ENCODE results near the gene SH3D19.

The SH3D19 gene

GRCh38 chr4:151242305-151242704, 83.1 kb downstream of the SH3D19 start:
- TF ChIP-seq POLR2AphosphoS5 (IDR thresholded peaks at IDR 0.05; ENCODE audit: low read depth, low read length), result no peak
- TF ChIP-seq FOXP2 (optimal IDR thresholded peaks at IDR 0.05; ENCODE audit: borderline replicate concordance, extremely low read depth, extremely low read length, insufficient read depth), result no peak
- no peak for TF ChIP-seq TAF1 (IDR thresholded peaks at IDR 0.05; ENCODE audit: borderline replicate concordance, insufficient read depth, low read length)
- TF ChIP-seq SIN3A (IDR thresholded peaks at IDR 0.05; ENCODE audit: borderline replicate concordance, insufficient read depth, low read length), result no peak
- no peak for TF ChIP-seq REST (IDR thresholded peaks at IDR 0.05; ENCODE audit: insufficient read depth in 1 of 2, low read depth in 2 of 2, low read length in 2 of 2)

DNA sequence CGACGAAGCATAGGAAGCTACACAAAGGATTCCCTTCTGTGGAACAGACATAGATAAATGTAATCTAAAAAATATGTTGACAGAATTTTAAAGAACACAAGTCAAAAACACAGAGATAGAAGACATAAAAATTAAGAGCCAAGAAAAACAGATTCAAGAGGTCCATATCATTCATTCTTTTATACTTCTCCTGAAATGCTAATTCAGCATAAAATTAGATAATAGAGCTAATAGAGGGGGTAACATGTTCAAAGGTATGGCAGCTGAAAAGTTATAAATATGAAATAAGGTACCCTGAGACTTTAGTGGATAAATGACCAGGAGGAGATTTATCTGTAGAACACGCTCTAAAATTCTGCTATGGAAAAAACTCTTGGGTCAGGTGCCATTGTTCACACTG, 85.8 kb downstream of the SH3D19 start:
- TF ChIP-seq REST (IDR thresholded peaks at IDR 0.05; ENCODE audit: insufficient read depth in 1 of 2, low read depth in 2 of 2, low read length in 2 of 2) (no peak), SIN3A (IDR thresholded peaks at IDR 0.05; ENCODE audit: borderline replicate concordance, insufficient read depth, low read length) (no peak), POLR2AphosphoS5 (IDR thresholded peaks at IDR 0.05; ENCODE audit: low read depth, low read length) (no peak), TAF1 (IDR thresholded peaks at IDR 0.05; ENCODE audit: borderline replicate concordance, insufficient read depth, low read length) (no peak), FOXP2 (optimal IDR thresholded peaks at IDR 0.05; ENCODE audit: borderline replicate concordance, extremely low read depth, extremely low read length, insufficient read depth) (no peak)

GRCh38 chr4:151238477-151238876, 86.9 kb downstream of the SH3D19 start:
- no peak for TF ChIP-seq REST (IDR thresholded peaks at IDR 0.05; ENCODE audit: insufficient read depth in 1 of 2, low read depth in 2 of 2, low read length in 2 of 2)
- TF ChIP-seq FOXP2 (optimal IDR thresholded peaks at IDR 0.05; ENCODE audit: borderline replicate concordance, extremely low read depth, extremely low read length, insufficient read depth), result no peak
- no peak for TF ChIP-seq TAF1 (IDR thresholded peaks at IDR 0.05; ENCODE audit: borderline replicate concordance, insufficient read depth, low read length)
- TF ChIP-seq SIN3A (IDR thresholded peaks at IDR 0.05; ENCODE audit: borderline replicate concordance, insufficient read depth, low read length), result no peak
- no peak for TF ChIP-seq POLR2AphosphoS5 (IDR thresholded peaks at IDR 0.05; ENCODE audit: low read depth, low read length)

DNA sequence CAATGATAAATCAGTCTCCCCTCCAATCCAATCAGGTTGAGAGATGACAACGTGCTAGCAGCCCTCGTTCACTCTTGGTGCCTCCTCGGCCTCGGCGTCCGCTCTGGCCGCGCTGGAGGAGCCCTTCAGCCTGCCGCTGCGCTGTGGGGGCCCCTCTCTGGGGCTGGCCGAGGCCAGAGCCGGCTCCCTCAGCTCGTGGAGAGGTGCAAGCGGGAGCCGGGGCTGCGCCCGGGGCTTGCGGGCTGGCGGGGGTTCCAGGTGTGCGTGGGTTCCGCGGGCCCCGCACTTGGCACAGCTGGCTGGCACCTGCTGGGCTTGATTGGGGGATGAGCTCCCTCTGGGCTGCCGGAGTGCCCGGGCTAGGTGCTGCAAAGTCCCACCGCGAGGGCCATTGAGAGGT, 89.4 kb downstream of the SH3D19 start:
- TF ChIP-seq POLR2AphosphoS5 (IDR thresholded peaks at IDR 0.05; ENCODE audit: low read depth, low read length) (no peak), REST (IDR thresholded peaks at IDR 0.05; ENCODE audit: insufficient read depth in 1 of 2, low read depth in 2 of 2, low read length in 2 of 2) (no peak), FOXP2 (optimal IDR thresholded peaks at IDR 0.05; ENCODE audit: borderline replicate concordance, extremely low read depth, extremely low read length, insufficient read depth) (no peak), SIN3A (IDR thresholded peaks at IDR 0.05; ENCODE audit: borderline replicate concordance, insufficient read depth, low read length) (no peak), TAF1 (IDR thresholded peaks at IDR 0.05; ENCODE audit: borderline replicate concordance, insufficient read depth, low read length) (no peak)

GRCh38 chr4:151233600-151233999, 91.8 kb downstream of the SH3D19 start:
- TF ChIP-seq FOXP2 (optimal IDR thresholded peaks at IDR 0.05; ENCODE audit: borderline replicate concordance, extremely low read depth, extremely low read length, insufficient read depth) (no peak), REST (IDR thresholded peaks at IDR 0.05; ENCODE audit: insufficient read depth in 1 of 2, low read depth in 2 of 2, low read length in 2 of 2) (no peak), SIN3A (IDR thresholded peaks at IDR 0.05; ENCODE audit: borderline replicate concordance, insufficient read depth, low read length) (no peak), POLR2AphosphoS5 (IDR thresholded peaks at IDR 0.05; ENCODE audit: low read depth, low read length) (no peak), TAF1 (IDR thresholded peaks at IDR 0.05; ENCODE audit: borderline replicate concordance, insufficient read depth, low read length) (no peak)

Measured in PFSK-1 (cell line).